MG63 (cell line): ENCODE measurements around the gene RDM1. TPM values are rescaled to one million over a fixed set of nuclear protein-coding genes. Genes with fewer than 3 reads are reported as not detected.

Experiments used
- DNase-seq: peaks from one replicate; pipeline ENCODE4 v3.0.0-alpha.2; 2020
- H3K27me3 ChIP-seq: fragments of 250-450 bp; sonication (Bioruptor Pico); 2 replicates; pipeline ENCODE4 v1.5.1; 2020; ENCODE audit warnings: mild to moderate bottlenecking, moderate library complexity
- H3K36me3 ChIP-seq: fragments of 250-450 bp; sonication (Bioruptor Pico); 2 replicates; pipeline ENCODE4 v1.5.1; 2020; ENCODE audit warnings: mild to moderate bottlenecking, moderate library complexity
- H3K4me3 ChIP-seq: fragments of 250-450 bp; sonication (Bioruptor Pico); 2 replicates; pipeline ENCODE4 v1.5.1; 2020; ENCODE audit warnings: mild to moderate bottlenecking, moderate library complexity
- H3K9me3 ChIP-seq: fragments of 250-450 bp; sonication (Bioruptor Pico); 2 replicates; pipeline ENCODE4 v1.5.1; 2020; ENCODE audit warnings: mild to moderate bottlenecking, moderate library complexity
- total RNA-seq: library from RNA; depleted of rRNA; stranded (reverse); fragments of >200 nt; shearing (Covaris generic); gene quantifications from 2 replicates; pipeline ENCODE4 v1.2.3, GENCODE V29; 2014; ENCODE audit warnings: low replicate concordance

Gene RDM1
- total RNA-seq, 1 experiment from 2014 or later, result 0.89 TPM

DNA sequence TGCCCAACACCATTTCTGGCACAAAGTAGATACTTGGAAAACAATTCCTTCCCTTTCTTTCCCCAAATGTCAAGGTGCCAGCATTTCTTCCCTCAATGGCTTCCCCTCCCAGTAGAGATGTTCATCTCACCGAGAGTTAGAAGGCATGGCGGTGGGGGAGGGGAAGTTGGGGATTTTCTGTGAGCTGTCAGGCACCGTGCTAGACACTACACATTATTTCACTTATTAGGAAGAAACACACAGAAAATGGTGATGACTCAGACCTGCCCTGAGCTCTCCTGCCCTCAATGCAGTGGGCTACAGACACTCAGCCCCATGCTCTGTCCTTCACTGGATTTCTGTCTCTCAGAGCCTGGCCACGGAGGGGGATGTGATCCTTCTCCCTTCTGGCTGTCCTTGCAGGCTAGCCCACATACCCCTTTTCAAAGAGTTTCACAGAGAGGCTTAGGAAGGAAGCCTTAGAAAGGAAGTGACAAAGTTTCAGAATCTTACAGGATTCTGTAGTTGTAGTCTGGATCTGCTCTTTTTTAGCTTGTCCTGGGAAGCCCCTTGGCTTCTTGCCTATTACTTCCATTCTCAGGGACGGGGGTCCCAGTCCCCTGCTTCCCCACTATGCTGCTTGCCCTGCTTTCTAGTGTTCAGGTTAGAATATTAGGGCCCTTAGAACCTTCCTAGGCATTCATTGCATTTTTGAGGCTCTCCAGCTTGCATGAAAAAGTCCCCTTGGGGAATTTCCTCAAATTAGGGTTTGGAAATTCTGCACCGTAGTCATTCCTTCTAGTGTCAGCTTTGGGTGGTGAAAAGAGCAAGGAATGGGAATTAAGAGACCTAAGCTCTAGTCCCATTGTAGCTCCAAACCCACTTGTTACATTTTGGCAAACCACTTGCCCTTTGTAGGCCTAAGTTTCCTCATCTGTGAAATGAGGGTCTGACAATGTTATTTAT is 38.2 kb downstream of the RDM1 start:
- Histone ChIP-seq H3K4me3 (no peak overlapping the region), H3K27me3 (no peaks in the 10 kb centered on the region), H3K9me3 (no peaks in the 10 kb centered on the region), H3K36me3 (no peaks in the 10 kb centered on the region)
- DNase-seq, result no peak

DNA sequence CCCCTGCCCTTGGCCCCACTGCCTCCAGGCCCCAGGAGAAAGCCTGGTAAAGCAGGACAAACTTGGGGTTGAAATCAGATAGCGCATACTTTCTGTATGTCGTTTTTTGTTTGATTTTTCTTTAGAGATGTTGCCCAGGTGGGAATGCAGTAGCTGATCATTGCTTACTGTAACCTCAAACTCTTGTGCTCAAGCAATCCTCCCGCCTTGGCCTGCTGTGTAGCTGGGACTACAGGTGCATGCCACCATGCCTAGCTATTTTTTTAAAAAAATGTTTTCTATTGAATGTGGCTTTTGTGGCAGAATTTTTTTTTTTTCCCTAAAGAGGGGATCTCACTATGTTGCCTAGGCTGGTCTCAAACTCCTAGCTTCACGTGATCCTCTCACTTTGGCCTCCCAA is 39.3 kb downstream of the RDM1 start:
- Histone ChIP-seq H3K27me3 (no peaks in the 10 kb centered on the region), H3K36me3 (no peaks in the 10 kb centered on the region), H3K9me3 (no peaks in the 10 kb centered on the region), H3K4me3 (no peak overlapping the region)
- DNase-seq, result no peak

DNA sequence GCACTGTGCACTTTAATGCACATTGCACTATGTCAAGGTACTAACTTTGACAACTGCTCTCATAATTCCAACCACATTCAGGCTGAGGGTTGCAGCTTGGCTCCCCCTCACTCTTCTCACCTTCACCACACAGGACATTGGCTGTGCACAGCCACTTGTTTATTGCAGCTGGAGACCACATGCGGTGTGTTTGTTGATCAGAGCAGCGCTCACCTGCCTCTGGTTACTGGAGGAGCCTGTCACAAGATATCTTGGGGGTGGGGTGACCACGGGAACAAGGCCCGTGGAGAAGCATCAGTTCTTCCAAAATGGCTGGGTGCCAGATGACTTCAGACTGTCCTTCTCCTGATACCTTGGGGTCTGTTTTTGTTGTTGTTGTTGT is 39.8 kb downstream of the RDM1 start:
- DNase-seq, result no peak
- no peaks in the 10 kb centered on the region for H3K36me3 ChIP-seq
- no peak overlapping the region for H3K4me3 ChIP-seq
- no peaks in the 10 kb centered on the region for H3K9me3 ChIP-seq
- H3K27me3 ChIP-seq, result no peaks in the 10 kb centered on the region

DNA sequence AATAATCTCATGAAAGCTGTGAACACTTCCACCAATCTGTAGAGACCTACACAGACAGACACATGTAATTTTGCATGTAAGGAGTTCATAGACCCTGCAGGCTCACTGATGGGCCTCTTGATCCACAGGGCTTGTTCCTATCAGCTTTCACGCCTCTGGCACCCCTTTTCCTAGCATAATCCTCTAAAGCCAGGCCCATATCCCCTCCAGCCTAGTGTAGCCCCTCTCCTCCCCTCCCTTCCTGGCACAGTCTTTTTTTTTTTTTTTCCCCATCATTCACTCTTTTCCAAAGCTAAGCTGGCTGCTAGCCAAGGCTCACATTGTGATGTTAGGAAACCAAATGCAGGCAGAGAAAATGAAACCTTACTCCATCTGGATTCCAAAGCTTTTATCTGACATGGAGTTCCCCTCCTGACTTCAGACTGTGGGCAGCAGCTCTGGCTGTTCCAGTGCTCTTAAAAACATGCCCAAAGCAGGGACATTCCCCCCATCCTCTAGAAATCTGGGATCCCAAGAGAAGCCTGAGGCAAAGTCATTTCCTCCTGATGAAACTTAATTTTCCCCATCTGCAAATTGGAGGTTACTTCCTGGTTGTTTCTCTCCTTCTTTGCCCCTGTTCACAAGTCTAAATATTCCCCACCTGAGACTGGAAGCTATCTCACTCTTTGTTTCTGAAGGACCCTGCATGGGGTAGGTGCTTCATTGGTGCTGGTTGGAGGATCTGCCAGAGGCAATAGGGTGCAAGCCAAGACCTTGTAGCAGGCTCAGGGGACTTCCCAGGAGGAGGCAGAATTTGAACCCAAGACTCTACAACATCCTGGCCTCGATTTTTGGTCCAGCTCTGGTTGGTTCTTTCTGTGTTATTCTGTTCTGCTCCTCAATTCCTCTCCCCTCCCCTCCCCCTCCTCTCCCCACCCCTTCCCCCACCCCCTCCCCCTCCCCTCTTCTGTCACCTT is 40.5 kb downstream of the RDM1 start:
- Histone ChIP-seq H3K36me3 (no peaks in the 10 kb centered on the region), H3K27me3 (no peaks in the 10 kb centered on the region), H3K4me3 (no peak overlapping the region), H3K9me3 (no peaks in the 10 kb centered on the region)
- no peak for DNase-seq

DNA sequence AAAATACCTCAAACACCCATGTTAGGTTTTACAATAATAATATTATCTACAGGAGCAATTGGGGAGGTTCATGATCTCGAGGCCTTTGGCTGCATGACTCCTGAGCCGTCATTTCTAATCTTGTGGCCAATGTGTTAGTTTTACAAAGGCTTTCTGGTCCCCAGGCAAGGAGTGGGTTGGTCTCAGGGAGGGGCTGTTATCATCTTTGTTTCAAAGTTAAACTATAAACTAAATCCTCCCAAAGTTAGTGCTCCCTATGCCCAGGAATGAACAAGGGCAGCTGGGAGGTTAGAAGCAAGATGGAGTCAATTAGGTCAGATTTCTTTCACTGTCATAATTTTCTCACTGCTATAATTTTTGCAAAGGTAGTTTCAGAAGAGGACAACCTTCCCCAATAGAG is 41.3 kb downstream of the RDM1 start:
- no peak for DNase-seq
- no peak overlapping the region for H3K4me3 ChIP-seq
- no peaks in the 10 kb centered on the region for H3K36me3 ChIP-seq

DNA sequence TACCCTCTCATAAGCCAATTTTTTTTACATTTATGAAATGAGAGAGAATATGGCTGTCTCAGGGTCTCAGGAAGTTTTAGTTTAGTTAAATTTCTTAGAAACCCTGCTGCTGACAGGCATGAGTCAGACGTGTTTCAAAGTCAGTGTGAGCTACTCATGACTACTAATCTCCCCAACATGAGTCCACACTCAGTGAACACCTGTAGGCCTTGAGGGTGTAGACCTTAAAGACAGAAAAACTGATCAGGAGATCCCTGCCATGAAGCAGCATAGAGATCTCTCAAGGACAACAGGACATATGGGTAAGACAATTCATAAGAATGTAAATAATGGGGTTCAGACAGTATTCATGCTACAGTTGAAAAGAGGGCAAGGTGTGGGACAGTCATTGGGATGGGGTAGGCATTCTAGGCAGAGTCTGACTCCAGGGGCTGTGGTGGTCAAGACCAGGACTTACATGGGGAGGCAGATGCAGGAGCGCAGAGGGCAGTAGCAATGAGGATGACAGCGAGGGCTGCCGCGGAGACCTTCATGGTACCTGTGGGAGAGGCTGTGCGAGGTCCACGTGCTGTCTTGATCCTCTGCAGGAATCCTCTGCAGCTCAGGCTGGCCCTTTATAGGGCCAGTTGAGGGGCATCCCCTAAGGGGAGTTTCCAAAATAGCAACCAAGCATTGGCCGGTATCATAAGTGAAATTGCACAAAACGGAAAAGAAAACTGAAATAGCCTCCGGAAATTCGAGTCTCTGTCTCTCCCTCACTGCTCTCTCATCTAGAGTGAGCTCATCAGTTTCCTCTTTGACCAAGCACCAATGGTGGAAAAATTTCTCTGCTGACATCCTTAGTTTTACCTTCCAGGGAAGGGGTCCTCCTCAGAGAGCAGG is 50.6 kb downstream of the RDM1 start, which contains the start of gene CCL5:
TSS of gene CCL5 (minus strand) at position 588 of the 882 bp plus-strand sequence.
- no peaks in the 10 kb centered on the region for H3K27me3 ChIP-seq

More for the DNA sequence above, 41.3 kb downstream of the RDM1 start:
- Histone ChIP-seq H3K27me3 (no peaks in the 10 kb centered on the region), H3K9me3 (no peaks in the 10 kb centered on the region)

DNA sequence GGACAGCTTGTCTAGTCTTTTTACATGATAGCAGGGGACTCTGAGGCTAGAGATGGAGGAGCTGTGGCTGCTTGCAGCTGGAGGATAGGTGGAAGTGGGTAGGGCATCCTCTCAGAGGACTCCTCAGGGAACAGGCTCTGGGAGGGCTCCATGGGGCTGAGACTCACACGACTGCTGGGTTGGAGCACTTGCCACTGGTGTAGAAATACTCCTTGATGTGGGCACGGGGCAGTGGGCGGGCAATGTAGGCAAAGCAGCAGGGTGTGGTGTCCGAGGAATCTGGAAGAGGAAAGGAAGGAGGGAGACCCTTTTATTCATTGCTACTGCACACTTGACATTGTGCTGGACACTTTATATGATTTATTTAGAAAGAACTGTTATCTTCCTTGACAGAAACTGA is 52.2 kb downstream of the RDM1 start:
- Histone ChIP-seq H3K27me3 (no peaks in the 10 kb centered on the region), H3K4me3 (no peak overlapping the region), H3K36me3 (no peaks in the 10 kb centered on the region), H3K9me3 (no peaks in the 10 kb centered on the region)
- no peak for DNase-seq

More for the DNA sequence above, 50.6 kb downstream of the RDM1 start, which contains the start of gene CCL5:
- Histone ChIP-seq H3K9me3 (no peaks in the 10 kb centered on the region), H3K4me3 (no peak within 1 kb of the TSS), H3K36me3 (no peaks in the 10 kb centered on the region)
- DNase-seq, result no peak

DNA sequence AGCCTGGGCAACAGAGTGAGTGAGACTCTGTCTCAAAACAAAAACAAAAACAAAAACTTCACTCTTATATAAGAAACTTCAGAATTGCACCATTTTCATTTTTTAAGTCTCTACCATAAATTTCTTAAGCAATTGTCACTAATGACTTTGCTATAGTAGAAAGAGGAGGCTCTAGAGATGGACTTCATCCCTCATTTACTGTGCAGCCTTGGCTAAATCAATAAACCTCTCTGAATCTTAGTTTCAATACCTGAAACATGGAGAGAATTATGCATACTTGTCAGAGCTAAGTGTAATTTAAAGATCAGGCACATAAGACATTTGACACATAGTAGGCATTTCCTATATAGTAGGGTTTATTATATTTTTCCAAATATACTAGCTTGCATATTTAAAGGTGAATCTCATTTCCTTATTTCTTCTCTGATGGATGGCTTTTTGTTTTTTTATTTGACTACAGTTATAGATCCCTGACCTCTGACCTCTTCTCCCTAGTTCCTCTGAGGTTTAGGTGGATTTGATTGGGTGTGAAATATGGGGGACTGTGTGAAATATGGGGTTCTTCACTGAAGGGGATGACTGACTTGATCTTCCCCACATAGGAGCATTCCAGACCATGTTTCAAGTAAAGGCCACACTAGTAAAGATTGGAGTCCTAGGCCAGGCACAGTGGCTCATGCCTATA is 53.1 kb downstream of the RDM1 start:
- Histone ChIP-seq H3K9me3 (no peaks in the 10 kb centered on the region), H3K27me3 (no peaks in the 10 kb centered on the region), H3K4me3 (no peak overlapping the region), H3K36me3 (no peaks in the 10 kb centered on the region)
- no peak for DNase-seq

DNA sequence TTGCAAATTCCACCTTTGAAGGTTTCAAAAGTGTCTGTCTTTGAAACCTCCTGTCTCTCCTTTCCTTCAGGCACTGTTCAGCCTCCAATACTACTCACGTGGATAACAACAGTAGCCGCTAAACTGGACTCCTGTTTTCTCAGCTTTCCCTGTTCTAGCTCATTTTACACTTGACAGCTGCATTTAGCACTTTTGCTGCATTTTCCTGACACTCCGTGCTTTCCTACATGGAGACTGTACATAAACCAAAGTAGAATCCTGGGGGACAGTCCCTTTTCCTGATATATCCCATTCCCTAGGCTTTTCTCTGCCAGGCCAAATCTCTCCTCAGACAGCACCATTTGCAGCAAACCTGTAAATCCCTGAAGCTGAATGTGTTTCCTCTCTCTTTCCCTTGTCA is 54.0 kb downstream of the RDM1 start:
- DNase-seq, result no peak
- Histone ChIP-seq H3K4me3 (no peak overlapping the region), H3K27me3 (no peaks in the 10 kb centered on the region), H3K9me3 (no peaks in the 10 kb centered on the region), H3K36me3 (no peaks in the 10 kb centered on the region)

DNA sequence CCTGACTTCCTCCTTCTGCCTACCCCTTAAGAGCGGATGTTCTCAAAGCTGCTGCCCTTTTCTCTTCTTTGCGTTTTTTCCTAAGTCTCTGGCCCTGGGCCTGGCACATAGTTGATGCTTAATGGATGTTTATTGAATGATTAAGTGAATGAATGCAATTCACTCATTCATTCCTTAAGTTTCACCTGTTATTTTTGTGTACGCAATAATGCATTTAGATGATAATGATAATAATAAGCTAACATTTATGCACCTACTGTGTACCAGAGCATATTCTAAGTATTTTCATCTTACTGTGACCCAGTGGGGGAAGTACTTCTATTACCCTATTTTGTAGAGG is 54.8 kb downstream of the RDM1 start:
- Histone ChIP-seq H3K9me3 (no peaks in the 10 kb centered on the region), H3K36me3 (no peaks in the 10 kb centered on the region), H3K27me3 (no peaks in the 10 kb centered on the region), H3K4me3 (no peak overlapping the region)
- DNase-seq, result no peak

DNA sequence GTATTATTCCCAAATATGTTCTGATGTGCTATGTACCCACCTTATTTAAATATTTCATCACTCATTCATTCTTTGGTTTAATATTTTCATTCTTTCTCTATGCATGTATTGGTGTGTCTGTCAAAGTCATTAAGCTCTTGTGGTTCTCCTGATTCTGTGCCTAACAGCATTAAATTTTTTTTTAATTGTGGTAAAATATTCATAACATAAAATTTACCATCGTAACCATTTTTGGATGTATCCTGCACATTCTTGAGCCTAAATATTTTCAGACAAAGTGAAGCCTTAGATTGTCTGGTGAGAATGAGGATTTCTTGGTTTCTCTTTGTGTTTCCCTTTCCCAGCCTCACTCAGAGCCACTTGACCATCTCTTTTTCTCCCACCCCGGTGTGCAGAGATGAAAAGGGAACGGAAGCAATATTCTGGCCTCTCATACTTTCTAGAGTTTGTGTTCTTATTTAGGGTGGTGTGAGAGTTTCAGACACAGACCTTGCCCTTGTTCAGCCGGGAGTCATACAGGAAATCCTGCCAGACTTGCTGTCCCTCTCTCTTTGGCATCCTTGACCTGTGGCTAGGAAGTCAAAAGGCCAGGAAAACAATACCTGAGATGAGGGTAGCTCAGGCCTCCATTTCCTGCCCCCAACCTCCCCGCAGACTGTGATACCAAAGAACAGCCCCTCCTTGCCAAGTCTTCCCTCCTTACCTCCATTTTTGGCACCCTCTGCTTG is 55.3 kb downstream of the RDM1 start:
- H3K27me3 ChIP-seq, result no peaks in the 10 kb centered on the region
- no peaks in the 10 kb centered on the region for H3K36me3 ChIP-seq
- DNase-seq, result no peak
- no peaks in the 10 kb centered on the region for H3K9me3 ChIP-seq
- no peak overlapping the region for H3K4me3 ChIP-seq

DNA sequence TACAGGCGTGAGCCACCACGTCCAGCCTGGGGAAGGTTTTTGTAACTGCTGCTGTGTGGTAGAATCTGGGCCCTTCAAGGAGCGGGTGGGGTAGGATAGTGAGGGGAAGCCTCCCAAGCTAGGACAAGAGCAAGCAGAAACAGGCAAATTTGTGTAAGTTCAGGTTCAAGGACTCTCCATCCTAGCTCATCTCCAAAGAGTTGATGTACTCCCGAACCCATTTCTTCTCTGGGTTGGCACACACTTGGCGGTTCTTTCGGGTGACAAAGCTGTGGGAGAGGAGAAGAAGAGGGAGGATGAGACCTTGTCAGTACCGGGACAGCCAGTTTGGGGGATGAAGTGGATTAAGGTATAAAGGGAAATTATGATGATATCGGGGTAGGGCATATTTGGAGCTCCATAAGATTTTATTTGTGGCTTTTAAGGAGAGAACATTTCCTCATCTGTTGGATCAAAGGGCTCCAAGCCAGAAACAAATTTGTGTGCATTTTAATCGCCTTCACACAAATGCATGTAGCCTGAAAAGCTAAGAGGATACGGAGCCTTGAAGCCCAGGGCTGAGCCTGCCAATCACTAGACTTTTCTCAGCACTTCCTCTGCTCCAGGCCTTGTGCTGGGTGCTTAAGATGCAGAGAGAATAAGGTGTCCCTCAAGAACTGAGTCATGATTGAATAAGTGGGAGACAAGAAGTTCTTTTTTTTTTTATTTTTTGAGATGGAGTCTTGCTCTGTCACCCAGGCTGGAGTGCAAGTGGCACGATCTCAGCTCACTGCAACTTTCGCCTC is 58.2 kb downstream of the RDM1 start:
- Histone ChIP-seq H3K27me3 (no peaks in the 10 kb centered on the region), H3K36me3 (no peaks in the 10 kb centered on the region), H3K9me3 (no peaks in the 10 kb centered on the region), H3K4me3 (no peak overlapping the region)
- DNase-seq, result no peak

DNA sequence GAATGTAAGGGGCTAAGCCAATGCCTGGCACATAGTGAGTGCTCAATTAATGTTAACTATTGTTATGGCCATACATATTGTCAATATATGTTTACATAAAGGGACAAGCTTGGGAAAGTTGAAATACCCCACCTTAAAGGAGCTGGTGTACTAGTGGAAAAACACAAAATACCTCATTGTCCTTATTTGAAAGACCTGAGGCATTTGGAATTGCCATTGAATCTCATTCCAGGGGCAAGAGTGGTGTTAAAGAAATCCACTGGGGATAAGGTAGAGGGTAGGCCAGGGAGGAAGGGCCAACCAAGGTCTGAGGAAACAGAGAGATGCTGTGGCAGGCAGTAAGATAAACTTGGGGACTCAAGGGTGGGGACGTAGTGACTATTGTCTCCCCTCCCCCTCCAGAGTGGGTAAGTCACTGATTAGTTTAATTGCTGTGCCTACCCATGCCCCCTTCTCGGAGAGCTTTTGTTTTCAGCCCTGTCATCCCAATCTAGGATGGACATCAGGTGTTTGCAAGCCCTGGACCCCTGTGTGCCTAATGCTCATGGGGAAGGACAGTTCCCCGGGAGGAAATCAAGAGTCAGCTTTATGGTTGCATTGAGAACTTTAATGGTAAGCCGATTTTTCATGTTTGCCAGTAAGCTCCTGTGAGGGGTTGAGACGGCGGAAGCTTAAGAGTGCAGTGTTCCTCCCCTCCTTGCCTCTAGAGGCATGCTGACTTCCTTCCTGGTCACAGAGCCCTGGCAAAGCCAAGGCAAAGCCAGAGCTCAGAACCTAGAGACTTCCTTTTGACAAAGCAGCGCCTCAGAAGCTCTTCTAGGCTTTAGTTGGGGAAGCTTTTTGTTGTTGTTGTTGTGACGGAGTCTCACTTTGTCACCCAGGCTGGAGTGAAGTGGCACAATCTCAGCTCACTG is 59.4 kb downstream of the RDM1 start:
- DNase-seq, result no peak
- Histone ChIP-seq H3K9me3 (no peaks in the 10 kb centered on the region), H3K4me3 (no peak overlapping the region), H3K36me3 (no peaks in the 10 kb centered on the region), H3K27me3 (no peaks in the 10 kb centered on the region)

DNA sequence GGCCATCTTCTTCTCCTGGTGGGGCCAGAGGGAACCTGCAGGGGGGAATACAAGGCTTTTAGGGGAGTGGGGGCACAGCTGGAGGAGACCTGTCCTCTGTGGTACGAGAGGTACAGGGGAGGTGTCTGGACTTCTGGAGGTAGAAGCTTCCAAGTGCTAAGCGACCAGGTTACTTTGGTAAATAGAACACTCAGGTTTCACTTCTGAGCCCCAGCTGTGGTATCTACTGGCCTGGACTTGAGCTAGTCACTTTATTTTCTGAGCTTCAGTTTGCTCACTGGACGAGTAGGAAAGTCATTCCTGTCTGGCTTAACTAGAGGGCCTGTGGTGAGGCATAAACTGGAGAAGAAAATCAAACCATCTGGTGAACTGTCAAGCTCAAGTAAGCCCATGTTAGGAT is 61.8 kb downstream of the RDM1 start, which contains the start of gene HEATR9:
TSS of gene HEATR9 (minus strand) at position 155 of the 400 bp plus-strand sequence. CDS start at position 6, 149 bp downstream.
- DNase-seq, result no peak
- no peaks in the 10 kb centered on the region for H3K27me3 ChIP-seq
- no peak within 1 kb of the TSS for H3K4me3 ChIP-seq
- H3K36me3 ChIP-seq, result no peaks in the 10 kb centered on the region
- H3K9me3 ChIP-seq, result no peaks in the 10 kb centered on the region
